Dendritic cell treated with granulocyte-macrophage colony-stimulating factor and Interleukin-4, amounts not matched to agents 40 ng/mL and 50 ng/mL, for 4 days (primary cell): ENCODE results near the gene PIGQ.

Experiments used
- H3K27ac Mint-ChIP-seq: one replicate; pipeline ENCODE4 v1.8.0; 2022; ENCODE audit warnings: mild to moderate bottlenecking, mixed read lengths
- H3K27me3 Mint-ChIP-seq: one replicate; pipeline ENCODE4 v1.8.0; 2022; ENCODE audit warnings: mild to moderate bottlenecking, mixed read lengths
- H3K36me3 Mint-ChIP-seq: one replicate; pipeline ENCODE4 v1.8.0; 2022; ENCODE audit warnings: low read depth, mixed read lengths
- H3K4me1 Mint-ChIP-seq: one replicate; pipeline ENCODE4 v1.8.0; 2022; ENCODE audit warnings: low read depth, mixed read lengths
- H3K4me3 Mint-ChIP-seq: one replicate; pipeline ENCODE4 v1.8.0; 2022; ENCODE audit warnings: mild to moderate bottlenecking, moderate library complexity, mixed read lengths
- H3K9me3 Mint-ChIP-seq: one replicate; pipeline ENCODE4 v1.8.0; 2022; ENCODE audit warnings: mixed read lengths
- intact Hi-C: fragments of 100-400 bp; cut with micrococcal nuclease; formaldehyde crosslinking; loops from one replicate; pipeline ENCODE4 v1.15.0; 2022

Gene PIGQ

DNA sequence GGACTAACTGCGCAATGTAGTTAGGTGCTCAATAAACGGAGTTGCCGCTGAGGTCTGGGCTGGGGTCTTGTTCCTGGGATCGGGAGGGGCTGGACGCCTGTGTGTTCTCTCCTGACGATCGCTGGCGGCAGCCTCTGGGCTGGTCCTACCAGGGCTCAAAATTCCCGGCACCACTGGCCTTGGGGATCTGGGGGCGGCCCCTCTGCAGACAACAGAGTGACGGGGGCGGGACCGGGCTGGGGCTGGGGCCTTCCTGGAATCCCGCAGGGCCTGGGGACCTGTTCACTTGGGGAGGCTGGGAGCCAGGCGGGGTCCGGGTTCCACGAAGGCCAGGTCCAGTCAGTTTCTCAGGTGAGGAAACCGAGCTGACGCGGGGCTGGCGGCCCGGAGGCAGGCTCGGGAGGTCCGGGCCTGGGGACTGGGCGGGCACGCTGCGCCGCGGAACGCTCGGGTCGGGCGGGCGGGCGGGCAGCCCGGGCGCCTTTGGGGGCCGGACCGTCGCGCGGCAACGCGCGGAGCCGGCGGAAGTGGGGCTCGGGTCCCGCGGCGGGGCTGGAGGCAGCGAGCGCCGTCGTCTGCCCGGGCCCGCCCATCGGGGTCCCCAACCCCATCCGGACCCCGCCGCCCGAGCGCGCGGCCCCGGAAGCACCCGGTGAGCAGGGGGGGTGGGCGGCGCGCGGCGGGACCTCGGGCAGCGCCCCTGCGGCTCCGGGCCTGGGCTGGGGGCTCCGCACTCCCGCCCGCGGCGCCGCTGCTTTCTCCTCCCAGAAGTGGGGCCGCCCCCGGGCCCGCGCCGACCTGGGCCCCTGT, at the start of gene PIGQ:
TSS of gene PIGQ (plus strand) at position 524 of the 810 bp plus-strand sequence. CDS start 4,107 bp downstream, outside the sequence.
- peaks cover 22% of the 10 kb centered on the region for H3K36me3 Mint-ChIP-seq
- H3K27me3 Mint-ChIP-seq: no peaks in the 10 kb centered on the region
- H3K4me1 Mint-ChIP-seq: peaks cover 43% of the 10 kb centered on the region
- H3K4me3 Mint-ChIP-seq: peak within 1 kb of the TSS; percentile 83
- peak within 1 kb of the TSS; percentile 91 for H3K27ac Mint-ChIP-seq
- H3K9me3 Mint-ChIP-seq: no peaks in the 10 kb centered on the region
- intact Hi-C loops: no loop called here

DNA sequence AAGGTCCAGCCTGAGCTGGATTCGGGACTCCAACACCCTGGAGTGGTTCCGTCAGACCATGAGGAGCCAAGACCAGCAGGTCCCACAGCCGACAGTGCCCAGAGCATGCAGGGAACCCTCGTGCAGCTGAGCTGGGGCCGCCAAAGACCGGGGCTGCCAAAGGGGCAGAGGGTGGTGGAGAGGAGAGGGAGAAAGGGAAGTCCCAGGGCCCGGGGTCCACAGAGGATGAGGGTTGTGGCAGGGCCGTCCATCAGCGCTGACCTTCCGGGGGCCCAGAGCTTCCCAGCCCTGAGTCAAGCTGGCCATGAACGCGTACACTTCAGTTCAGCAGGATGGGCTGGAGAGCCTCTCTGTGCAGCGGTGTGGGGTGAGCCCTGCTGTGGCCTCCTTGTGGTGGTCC, 48.9 kb upstream of the PIGQ start:
- Mint-ChIP-seq H3K27me3 (no peaks in the 10 kb centered on the region), H3K4me3 (no peak overlapping the region), H3K27ac (no peak overlapping the region), H3K36me3 (peaks cover 13% of the 10 kb centered on the region), H3K4me1 (peaks cover 28% of the 10 kb centered on the region), H3K9me3 (no peaks in the 10 kb centered on the region)
- intact Hi-C loops: no loop called here

DNA sequence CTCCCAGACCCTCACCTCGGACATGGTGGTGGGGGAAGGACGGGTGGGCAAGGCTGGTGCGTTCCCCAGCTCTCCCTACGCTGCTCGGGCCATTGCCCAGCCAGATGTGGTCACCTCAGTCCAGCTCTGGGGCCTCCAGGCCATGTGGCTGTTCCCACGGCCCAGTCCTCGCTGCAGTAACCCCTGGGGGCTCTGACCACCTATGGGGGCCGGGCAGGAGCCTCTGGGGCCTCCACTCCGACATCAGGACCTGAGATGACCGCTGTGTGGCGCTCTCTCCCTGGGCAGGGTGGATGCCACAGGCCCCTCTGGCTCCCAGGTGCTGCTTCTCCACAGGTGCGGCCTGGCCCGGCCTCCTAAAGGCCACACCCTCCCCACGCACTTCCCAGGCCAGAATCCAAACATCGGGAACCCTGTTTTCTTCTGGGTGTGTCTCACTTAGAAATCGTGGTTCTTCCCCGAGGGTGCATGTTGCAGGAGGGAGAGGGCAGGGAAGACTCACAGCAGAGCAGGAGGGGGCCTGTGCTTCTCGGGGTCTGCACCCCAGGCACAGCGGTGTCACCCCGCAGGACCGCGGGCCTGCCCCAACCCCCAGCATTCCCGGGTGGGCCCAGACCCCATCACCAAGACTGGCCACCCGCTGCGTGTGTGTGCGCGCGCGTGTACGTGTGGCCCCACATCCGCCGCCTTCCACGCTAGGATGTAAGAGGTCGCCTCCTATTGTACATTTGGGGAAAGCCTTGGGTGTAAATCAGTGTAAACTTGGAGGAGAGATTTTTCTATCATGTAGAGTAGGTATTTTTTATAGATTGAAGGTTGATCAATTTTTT, 48.2 kb upstream of the PIGQ start:
- H3K27me3 Mint-ChIP-seq: no peaks in the 10 kb centered on the region
- H3K27ac Mint-ChIP-seq: no peak overlapping the region
- no peak overlapping the region for H3K4me3 Mint-ChIP-seq
- H3K36me3 Mint-ChIP-seq: peaks cover 13% of the 10 kb centered on the region
- H3K4me1 Mint-ChIP-seq: peaks cover 35% of the 10 kb centered on the region
- intact Hi-C loops: no loop called here
- H3K9me3 Mint-ChIP-seq: no peaks in the 10 kb centered on the region

DNA sequence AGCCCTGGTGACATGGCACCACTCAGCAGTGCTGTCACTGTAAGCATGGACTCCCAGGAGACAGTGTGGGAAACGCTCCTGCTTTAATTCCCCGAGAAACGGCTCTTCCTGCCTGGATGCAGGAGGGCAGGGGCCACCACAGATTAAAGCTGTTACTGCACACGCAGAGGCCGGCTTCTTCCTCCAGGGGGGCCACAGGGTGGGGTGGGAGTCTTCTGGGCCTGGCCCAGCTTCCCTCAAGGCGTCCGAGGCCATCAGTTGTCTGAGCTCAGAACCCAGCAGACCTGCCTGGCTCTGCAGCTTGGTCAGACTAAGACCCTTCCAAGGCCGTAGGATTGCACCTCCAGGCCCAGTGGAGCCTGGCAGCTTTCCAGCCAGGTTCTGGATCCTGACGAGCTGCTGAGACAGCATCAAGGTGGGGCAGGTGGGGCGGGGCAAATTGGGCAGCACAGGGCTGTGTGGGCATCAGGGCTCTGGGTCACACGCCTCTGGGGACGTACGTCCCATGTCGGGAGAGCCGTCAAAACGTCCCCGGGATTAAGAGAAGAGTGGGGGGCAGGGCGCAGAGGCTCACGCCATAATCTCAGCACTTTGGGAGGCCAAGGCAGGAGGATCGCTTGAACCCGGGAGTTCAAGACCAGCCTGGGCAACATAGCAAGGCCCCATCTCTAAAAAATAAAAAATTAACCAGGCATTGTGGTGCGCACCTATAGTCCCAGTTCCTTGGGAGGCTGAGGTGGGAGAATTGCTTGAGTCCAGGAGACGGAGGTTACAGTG, 47.3 kb upstream of the PIGQ start:
- Mint-ChIP-seq H3K27me3 (no peaks in the 10 kb centered on the region), H3K36me3 (peaks cover 18% of the 10 kb centered on the region), H3K4me3 (no peak overlapping the region), H3K27ac (no peak overlapping the region), H3K9me3 (no peaks in the 10 kb centered on the region), H3K4me1 (peaks cover 38% of the 10 kb centered on the region)
- intact Hi-C loops: no loop called here

GRCh38 chr16:523097-523741, 46.5 kb upstream of the PIGQ start:
- Mint-ChIP-seq H3K4me3 (no peak overlapping the region), H3K27ac (no peak overlapping the region)

GRCh38 chr16:524274-525040, 45.3 kb upstream of the PIGQ start:
- no peak overlapping the region for H3K27ac Mint-ChIP-seq
- no peaks in the 10 kb centered on the region for H3K27me3 Mint-ChIP-seq
- H3K36me3 Mint-ChIP-seq: peaks cover 31% of the 10 kb centered on the region
- peaks cover 49% of the 10 kb centered on the region for H3K4me1 Mint-ChIP-seq
- no peak overlapping the region for H3K4me3 Mint-ChIP-seq
- intact Hi-C loops: no loop called here
- H3K9me3 Mint-ChIP-seq: no peaks in the 10 kb centered on the region

More at GRCh38 chr16:523097-523741, 46.5 kb upstream of the PIGQ start:
- H3K27me3 Mint-ChIP-seq: no peaks in the 10 kb centered on the region
- peaks cover 19% of the 10 kb centered on the region for H3K36me3 Mint-ChIP-seq
- intact Hi-C loops: no loop called here
- H3K4me1 Mint-ChIP-seq: peaks cover 38% of the 10 kb centered on the region
- no peaks in the 10 kb centered on the region for H3K9me3 Mint-ChIP-seq

- Mint-ChIP-seq H3K27me3 (no peaks in the 10 kb centered on the region), H3K4me3 (no peak overlapping the region)
- intact Hi-C loops: no loop called here
These were observed 44.6 kb upstream of the PIGQ start for GRCh38 chr16:525123-525519.

GRCh38 chr16:525520-526180, 44.1 kb upstream of the PIGQ start:
- intact Hi-C loops: no loop called here
- Mint-ChIP-seq H3K9me3 (no peaks in the 10 kb centered on the region), H3K4me3 (peak overlapping the region; percentile 82), H3K27ac (peak overlapping the region; percentile 84), H3K4me1 (peaks cover 60% of the 10 kb centered on the region), H3K27me3 (no peaks in the 10 kb centered on the region), H3K36me3 (peaks cover 34% of the 10 kb centered on the region)

More at GRCh38 chr16:525123-525519, 44.6 kb upstream of the PIGQ start:
- peaks cover 55% of the 10 kb centered on the region for H3K4me1 Mint-ChIP-seq
- H3K27ac Mint-ChIP-seq: peak overlapping the region; percentile 84
- peaks cover 34% of the 10 kb centered on the region for H3K36me3 Mint-ChIP-seq
- no peaks in the 10 kb centered on the region for H3K9me3 Mint-ChIP-seq

DNA sequence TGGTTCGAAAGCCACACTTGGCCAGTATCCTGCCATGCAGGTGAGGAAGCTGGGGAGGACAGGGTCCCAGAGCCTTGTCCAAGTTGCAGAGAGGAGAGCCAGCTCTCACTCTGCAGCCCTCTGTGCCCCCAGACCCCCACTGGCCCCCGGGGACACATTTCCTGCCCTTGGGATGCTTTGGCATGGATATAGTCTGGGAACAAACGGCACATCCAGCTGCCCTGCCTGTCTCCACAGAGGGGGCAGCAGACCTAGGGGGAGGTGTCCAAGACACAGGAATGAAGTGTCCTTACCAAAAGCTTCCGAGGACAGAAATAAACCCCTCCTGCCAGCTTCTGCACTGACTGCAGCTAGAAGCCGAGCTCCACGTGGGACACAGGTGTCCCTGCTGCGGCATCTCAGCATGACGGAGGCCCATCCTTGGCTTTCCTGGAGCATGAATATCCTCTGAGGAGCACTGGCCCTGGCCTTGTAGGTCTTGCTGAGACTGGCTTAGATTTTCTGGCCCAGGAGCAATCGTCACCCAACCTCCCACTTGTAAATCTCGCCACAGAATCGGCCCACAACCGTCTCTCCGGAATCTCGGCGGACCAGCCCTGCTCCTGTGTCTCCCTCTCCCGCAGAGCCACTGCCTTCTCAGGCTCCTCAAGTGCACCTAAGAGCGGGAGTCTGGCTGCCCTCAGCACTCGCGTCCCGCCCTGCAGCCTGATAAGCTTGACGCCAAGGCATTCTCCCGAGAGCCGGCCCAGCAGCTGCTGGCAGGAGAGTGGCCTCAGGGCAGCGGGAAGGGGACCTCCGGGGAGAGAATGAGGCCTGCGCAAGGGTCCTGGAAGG, 43.4 kb upstream of the PIGQ start:
- intact Hi-C loops: no loop called here
- no peaks in the 10 kb centered on the region for H3K9me3 Mint-ChIP-seq
- peak overlapping the region; percentile 82 for H3K4me3 Mint-ChIP-seq
- peaks cover 61% of the 10 kb centered on the region for H3K4me1 Mint-ChIP-seq
- peaks cover 31% of the 10 kb centered on the region for H3K36me3 Mint-ChIP-seq
- peak overlapping the region; percentile 84 for H3K27ac Mint-ChIP-seq
- no peaks in the 10 kb centered on the region for H3K27me3 Mint-ChIP-seq

- Mint-ChIP-seq H3K4me3 (peak within 1 kb of the TSS; percentile 89), H3K27ac (peak within 1 kb of the TSS; percentile 89), H3K4me1 (peaks cover 61% of the 10 kb centered on the region), H3K36me3 (peaks cover 31% of the 10 kb centered on the region), H3K9me3 (no peaks in the 10 kb centered on the region), H3K27me3 (no peaks in the 10 kb centered on the region)
- intact Hi-C loops: no loop called here
These were observed 42.5 kb upstream of the PIGQ start, which contains the start of gene CAPN15 for GRCh38 chr16:527015-527903. Gene CAPN15 (plus strand): TSS chr16:527712. CDS start chr16:546839, 19,127 bp downstream.
